ENCODE measurements around the gene PARG.
A peak's percentile ranks its signal among the peaks of the same experiment; 100 is the strongest.
"Not testable (repeated sequence)": the region's sequence is repeated elsewhere in the genome, so short reads cannot be mapped to it uniquely, and the experiment has no call there.

PARG gene

GRCh38 chr10:49941447-49942338 lies at the start of gene PARG, which contains the start of gene TIMM23B:
Gene PARG (minus strand): TSS chr10:49942027. CDS start chr10:49941725, 302 bp downstream.
Gene TIMM23B (plus strand): TSS chr10:49942053. CDS start chr10:49942195, 142 bp downstream.
- not testable (repeated sequence) for H3F3A ChIP-seq (ENCODE audit: low read depth); H4K20me1 ChIP-seq (ENCODE audit: insufficient read depth, low read length, poor library complexity, severe bottlenecking); H3K4me1 ChIP-seq (ENCODE audit: insufficient read depth, low read length, poor library complexity, severe bottlenecking); H3K36me3 ChIP-seq (ENCODE audit: insufficient read depth, low read length); H3K27me3 ChIP-seq (ENCODE audit: insufficient read depth, low read length, poor library complexity, severe bottlenecking); H3K9me2 ChIP-seq (replicated peaks; ENCODE audit: low read depth, low read length); H3K9me3 ChIP-seq (ENCODE audit: insufficient read depth, low read depth, low read length)
- H3K79me2 ChIP-seq (ENCODE audit: insufficient read depth, low read length), result peaks cover 52% of the 10 kb centered on the region
- peak within 1 kb of the TSS; percentile 96 for H3K4me3 ChIP-seq (ENCODE audit: low read length, poor library complexity, severe bottlenecking)
- peak within 1 kb of the TSS; percentile 92 for H3K9ac ChIP-seq (ENCODE audit: low read depth, low read length, poor library complexity, severe bottlenecking)
- TF ChIP-seq CTCF (conservative IDR thresholded peaks at IDR 0.05; ENCODE audit: low read length), result 0 out of 2 replicates have a peak, but pooled peaks have one; percentile 13
- H2AFZ ChIP-seq (ENCODE audit: low read length), result peak within 1 kb of the TSS; percentile 83
- peak within 1 kb of the TSS; percentile 98 for H3K4me2 ChIP-seq (ENCODE audit: low read depth, low read length, poor library complexity, severe bottlenecking)

GRCh38 chr10:49988376-49988775 lies 46.5 kb upstream of the PARG start, which contains the start of gene AGAP6:
Gene AGAP6 (plus strand): TSS chr10:49988406. CDS start chr10:49988716, 310 bp downstream.
- H3K9me3 ChIP-seq (ENCODE audit: insufficient read depth, low read depth, low read length); H3K27me3 ChIP-seq (ENCODE audit: insufficient read depth, low read length, poor library complexity, severe bottlenecking); H2AFZ ChIP-seq (ENCODE audit: low read length); H3F3A ChIP-seq (ENCODE audit: low read depth); H3K36me3 ChIP-seq (ENCODE audit: insufficient read depth, low read length); H3K9ac ChIP-seq (ENCODE audit: low read depth, low read length, poor library complexity, severe bottlenecking); H4K20me1 ChIP-seq (ENCODE audit: insufficient read depth, low read length, poor library complexity, severe bottlenecking); H3K79me2 ChIP-seq (ENCODE audit: insufficient read depth, low read length); H3K4me2 ChIP-seq (ENCODE audit: low read depth, low read length, poor library complexity, severe bottlenecking); H3K9me2 ChIP-seq (replicated peaks; ENCODE audit: low read depth, low read length); H3K4me1 ChIP-seq (ENCODE audit: insufficient read depth, low read length, poor library complexity, severe bottlenecking); H3K4me3 ChIP-seq (ENCODE audit: low read length, poor library complexity, severe bottlenecking): not testable (repeated sequence)

GRCh38 chr10:49987207-49987606 lies 45.4 kb upstream of the PARG start:
- not testable (repeated sequence) for H3K4me3 ChIP-seq (ENCODE audit: low read length, poor library complexity, severe bottlenecking); H3K36me3 ChIP-seq (ENCODE audit: insufficient read depth, low read length); H3K9ac ChIP-seq (ENCODE audit: low read depth, low read length, poor library complexity, severe bottlenecking); H2AFZ ChIP-seq (ENCODE audit: low read length); H3F3A ChIP-seq (ENCODE audit: low read depth); H3K4me1 ChIP-seq (ENCODE audit: insufficient read depth, low read length, poor library complexity, severe bottlenecking); H4K20me1 ChIP-seq (ENCODE audit: insufficient read depth, low read length, poor library complexity, severe bottlenecking); H3K27me3 ChIP-seq (ENCODE audit: insufficient read depth, low read length, poor library complexity, severe bottlenecking); H3K9me3 ChIP-seq (ENCODE audit: insufficient read depth, low read depth, low read length); H3K79me2 ChIP-seq (ENCODE audit: insufficient read depth, low read length); H3K4me2 ChIP-seq (ENCODE audit: low read depth, low read length, poor library complexity, severe bottlenecking); H3K9me2 ChIP-seq (replicated peaks; ENCODE audit: low read depth, low read length)

- not testable (repeated sequence) for H3K4me1 ChIP-seq (ENCODE audit: insufficient read depth, low read length, poor library complexity, severe bottlenecking); H3K9me2 ChIP-seq (replicated peaks; ENCODE audit: low read depth, low read length); H2AFZ ChIP-seq (ENCODE audit: low read length); H3K27me3 ChIP-seq (ENCODE audit: insufficient read depth, low read length, poor library complexity, severe bottlenecking); H3K36me3 ChIP-seq (ENCODE audit: insufficient read depth, low read length); H3F3A ChIP-seq (ENCODE audit: low read depth); H3K9ac ChIP-seq (ENCODE audit: low read depth, low read length, poor library complexity, severe bottlenecking); H4K20me1 ChIP-seq (ENCODE audit: insufficient read depth, low read length, poor library complexity, severe bottlenecking); H3K9me3 ChIP-seq (ENCODE audit: insufficient read depth, low read depth, low read length); H3K4me2 ChIP-seq (ENCODE audit: low read depth, low read length, poor library complexity, severe bottlenecking); H3K4me3 ChIP-seq (ENCODE audit: low read length, poor library complexity, severe bottlenecking); H3K79me2 ChIP-seq (ENCODE audit: insufficient read depth, low read length)
These were observed 35.9 kb upstream of the PARG start for GRCh38 chr10:49977756-49978155.

- H4K20me1 ChIP-seq (ENCODE audit: insufficient read depth, low read length, poor library complexity, severe bottlenecking); H3K9me3 ChIP-seq (ENCODE audit: insufficient read depth, low read depth, low read length); H3K27me3 ChIP-seq (ENCODE audit: insufficient read depth, low read length, poor library complexity, severe bottlenecking); H3K4me2 ChIP-seq (ENCODE audit: low read depth, low read length, poor library complexity, severe bottlenecking); H3F3A ChIP-seq (ENCODE audit: low read depth); H3K79me2 ChIP-seq (ENCODE audit: insufficient read depth, low read length); H3K4me1 ChIP-seq (ENCODE audit: insufficient read depth, low read length, poor library complexity, severe bottlenecking); H3K9me2 ChIP-seq (replicated peaks; ENCODE audit: low read depth, low read length); H3K4me3 ChIP-seq (ENCODE audit: low read length, poor library complexity, severe bottlenecking); H3K9ac ChIP-seq (ENCODE audit: low read depth, low read length, poor library complexity, severe bottlenecking); H3K36me3 ChIP-seq (ENCODE audit: insufficient read depth, low read length); H2AFZ ChIP-seq (ENCODE audit: low read length): not testable (repeated sequence)
These were observed 30.3 kb upstream of the PARG start for GRCh38 chr10:49972094-49972493.

GRCh38 chr10:49971466-49971865 lies 29.6 kb upstream of the PARG start:
- H3K79me2 ChIP-seq (ENCODE audit: insufficient read depth, low read length); H3K4me1 ChIP-seq (ENCODE audit: insufficient read depth, low read length, poor library complexity, severe bottlenecking); H3K9me3 ChIP-seq (ENCODE audit: insufficient read depth, low read depth, low read length); H2AFZ ChIP-seq (ENCODE audit: low read length); H3K9ac ChIP-seq (ENCODE audit: low read depth, low read length, poor library complexity, severe bottlenecking); H3K4me3 ChIP-seq (ENCODE audit: low read length, poor library complexity, severe bottlenecking); H3K4me2 ChIP-seq (ENCODE audit: low read depth, low read length, poor library complexity, severe bottlenecking); H3K9me2 ChIP-seq (replicated peaks; ENCODE audit: low read depth, low read length); H3F3A ChIP-seq (ENCODE audit: low read depth); H4K20me1 ChIP-seq (ENCODE audit: insufficient read depth, low read length, poor library complexity, severe bottlenecking); H3K27me3 ChIP-seq (ENCODE audit: insufficient read depth, low read length, poor library complexity, severe bottlenecking); H3K36me3 ChIP-seq (ENCODE audit: insufficient read depth, low read length): not testable (repeated sequence)

Measured in Loucy (cell line).